Measurements from ENCODE around the gene UBALD2.

GRCh38 chr17:76254275-76254674 is 10.9 kb upstream of the UBALD2 start:
- TF ChIP-seq, protein P1, sequence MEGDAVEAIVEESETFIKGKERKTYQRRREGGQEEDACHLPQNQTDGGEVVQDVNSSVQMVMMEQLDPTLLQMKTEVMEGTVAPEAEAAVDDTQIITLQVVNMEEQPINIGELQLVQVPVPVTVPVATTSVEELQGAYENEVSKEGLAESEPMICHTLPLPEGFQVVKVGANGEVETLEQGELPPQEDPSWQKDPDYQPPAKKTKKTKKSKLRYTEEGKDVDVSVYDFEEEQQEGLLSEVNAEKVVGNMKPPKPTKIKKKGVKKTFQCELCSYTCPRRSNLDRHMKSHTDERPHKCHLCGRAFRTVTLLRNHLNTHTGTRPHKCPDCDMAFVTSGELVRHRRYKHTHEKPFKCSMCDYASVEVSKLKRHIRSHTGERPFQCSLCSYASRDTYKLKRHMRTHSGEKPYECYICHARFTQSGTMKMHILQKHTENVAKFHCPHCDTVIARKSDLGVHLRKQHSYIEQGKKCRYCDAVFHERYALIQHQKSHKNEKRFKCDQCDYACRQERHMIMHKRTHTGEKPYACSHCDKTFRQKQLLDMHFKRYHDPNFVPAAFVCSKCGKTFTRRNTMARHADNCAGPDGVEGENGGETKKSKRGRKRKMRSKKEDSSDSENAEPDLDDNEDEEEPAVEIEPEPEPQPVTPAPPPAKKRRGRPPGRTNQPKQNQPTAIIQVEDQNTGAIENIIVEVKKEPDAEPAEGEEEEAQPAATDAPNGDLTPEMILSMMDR (IDR thresholded peaks at IDR 0.05), result no peak
- TF ChIP-seq POLR2A (IDR thresholded peaks at IDR 0.05), result no peak

Data from Peyer's patch (tissue), 4 donors.